GM19035 (cell line): Measurements from ENCODE around the gene FOXO3B.
"Not testable (repeated sequence)": the region's sequence is repeated elsewhere in the genome, so short reads cannot be mapped to it uniquely, and the experiment has no call there.

Experiments
- ATAC-seq: cut with Tn5 transposase; IDR thresholded peaks from one replicate; pipeline ENCODE4 v1.9.1; 2021; ENCODE audit not compliant: unreplicated experiment

Gene FOXO3B

DNA sequence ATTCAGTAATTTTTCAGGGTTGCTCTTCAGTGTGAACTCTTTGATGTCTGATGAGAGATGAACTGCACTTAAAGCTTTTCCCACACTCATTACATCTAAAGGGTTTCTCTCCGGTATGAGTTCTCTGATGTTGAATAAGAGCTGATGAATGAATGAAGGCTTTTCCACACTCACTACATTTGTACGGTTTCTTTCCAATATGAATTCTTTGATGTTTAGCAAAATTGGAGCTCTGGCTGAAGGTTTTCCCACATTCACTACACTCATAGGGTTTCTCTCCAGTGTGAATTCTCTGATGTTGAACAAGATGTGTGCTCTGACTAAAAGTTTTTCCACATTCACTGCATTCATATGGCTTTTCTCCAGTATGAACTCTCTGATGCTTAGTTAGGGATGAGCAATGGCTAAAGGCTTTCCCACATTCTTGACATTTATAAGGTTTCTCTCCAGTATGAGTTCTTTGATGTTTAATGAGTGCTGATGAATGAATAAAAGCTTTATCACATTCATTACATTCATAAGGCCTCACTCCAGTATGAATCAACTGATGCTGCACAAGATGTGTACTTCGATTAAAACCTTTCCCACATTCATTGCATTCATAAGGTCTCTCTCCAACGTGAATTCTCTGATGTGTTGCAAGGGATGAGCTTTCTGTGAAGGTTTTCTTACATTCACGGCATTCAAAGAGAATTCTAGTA, 20.0 kb downstream of the FOXO3B start:
- not testable (repeated sequence) for ATAC-seq

DNA sequence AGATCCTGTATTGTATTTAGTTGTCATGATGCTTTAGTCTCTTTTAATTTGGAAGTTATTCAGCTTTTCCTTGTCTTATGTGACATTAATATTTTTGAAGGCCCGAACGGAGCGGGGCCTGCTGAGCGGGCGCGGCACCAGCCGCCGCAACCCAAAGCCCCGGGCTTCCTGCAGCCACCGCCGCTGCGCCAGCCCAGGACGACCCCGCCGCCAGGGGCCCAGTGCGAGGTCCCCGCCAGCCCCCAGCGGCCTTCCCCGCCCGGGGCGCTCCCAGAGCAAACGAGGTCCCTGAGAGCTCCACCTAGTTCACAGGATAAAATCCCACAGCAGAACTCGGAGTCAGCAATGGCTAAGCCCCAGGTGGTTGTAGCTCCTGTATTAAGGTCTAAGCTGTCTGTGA, 32.0 kb downstream of the FOXO3B start:
- not testable (repeated sequence) for ATAC-seq

DNA sequence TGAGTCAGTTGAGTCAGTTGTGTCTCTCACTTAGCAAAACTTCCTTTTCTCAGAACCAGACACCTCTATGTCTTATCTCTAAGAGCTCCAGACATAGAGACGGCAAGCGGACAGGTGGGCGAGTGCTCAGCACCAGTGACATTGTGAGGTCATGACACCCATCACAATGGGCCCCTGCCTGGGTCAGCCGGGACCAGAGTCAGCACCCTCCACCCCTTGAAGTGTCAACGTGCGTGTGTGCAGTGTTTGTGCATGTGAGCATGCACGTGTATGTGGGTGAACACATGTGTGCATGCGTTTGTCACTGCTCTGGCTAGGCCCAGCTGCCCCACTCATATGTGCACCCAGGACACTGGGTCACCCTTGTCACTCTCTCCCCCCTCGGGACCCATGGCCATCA, 37.8 kb downstream of the FOXO3B start, which contains the start of gene TBC1D28:
TBC1D28 (minus strand) TSS at position 101 of the 400 bp plus-strand sequence. CDS start 3,039 bp downstream, outside the sequence.
- ATAC-seq, result not testable (repeated sequence)

DNA sequence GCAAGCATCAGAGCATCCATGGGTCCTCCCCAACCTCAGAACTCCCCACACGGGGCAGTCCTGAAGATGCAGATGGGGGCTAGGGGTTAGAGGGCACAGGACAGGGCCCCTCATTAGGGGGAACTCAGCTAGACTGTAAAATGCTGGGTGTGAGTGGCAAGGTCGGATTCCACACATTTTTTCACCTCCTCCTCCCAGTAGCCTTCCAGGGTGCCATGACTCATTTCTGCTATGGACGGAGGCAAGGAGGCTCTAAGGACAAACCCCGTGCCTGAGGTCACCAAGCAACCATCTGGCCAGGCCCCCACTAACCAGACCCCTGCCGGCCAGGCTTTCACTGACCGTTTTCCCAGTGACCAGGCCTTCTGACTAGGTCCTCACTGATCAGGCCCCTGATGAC, 39.0 kb downstream of the FOXO3B start:
- not testable (repeated sequence) for ATAC-seq

DNA sequence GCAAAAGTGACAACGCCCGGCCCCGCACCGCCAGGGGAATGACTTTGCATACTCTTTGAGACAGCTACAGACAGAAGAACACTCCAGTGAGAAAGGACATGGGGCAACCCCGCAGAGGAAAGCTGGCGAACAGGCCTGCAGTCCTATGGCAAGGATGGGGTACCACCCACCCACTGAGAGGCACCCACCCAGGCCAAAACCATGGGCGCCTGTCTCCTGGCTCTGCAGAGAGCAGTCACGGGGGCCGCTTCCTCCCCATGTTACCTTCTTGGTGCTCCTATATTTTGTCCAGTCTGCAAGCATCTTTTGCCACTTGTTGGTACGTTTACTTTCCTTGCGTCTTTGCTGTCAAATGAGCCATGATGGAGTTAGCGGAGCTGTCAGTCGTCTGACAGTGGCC, 43.8 kb downstream of the FOXO3B start:
- ATAC-seq, result not testable (repeated sequence)

DNA sequence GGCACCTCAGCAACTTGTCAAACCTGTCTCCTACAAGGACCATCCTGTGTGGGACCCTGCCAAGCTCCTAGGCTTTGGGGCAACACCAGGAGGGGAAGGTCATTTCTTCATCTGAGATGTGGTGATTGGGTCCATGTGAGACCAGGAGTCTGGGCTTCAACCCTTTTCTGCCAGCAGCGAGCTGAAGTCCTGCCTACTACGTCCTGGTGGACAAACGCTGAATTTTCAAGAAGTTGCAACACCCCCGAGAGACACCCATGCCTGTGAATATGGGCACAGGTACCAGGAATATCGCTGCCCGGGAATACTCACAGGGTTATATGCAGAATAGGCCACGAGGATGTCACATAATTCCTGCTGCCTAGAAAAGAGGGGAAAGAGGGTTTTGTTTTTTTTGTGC, 45.9 kb downstream of the FOXO3B start:
- ATAC-seq, result not testable (repeated sequence)

DNA sequence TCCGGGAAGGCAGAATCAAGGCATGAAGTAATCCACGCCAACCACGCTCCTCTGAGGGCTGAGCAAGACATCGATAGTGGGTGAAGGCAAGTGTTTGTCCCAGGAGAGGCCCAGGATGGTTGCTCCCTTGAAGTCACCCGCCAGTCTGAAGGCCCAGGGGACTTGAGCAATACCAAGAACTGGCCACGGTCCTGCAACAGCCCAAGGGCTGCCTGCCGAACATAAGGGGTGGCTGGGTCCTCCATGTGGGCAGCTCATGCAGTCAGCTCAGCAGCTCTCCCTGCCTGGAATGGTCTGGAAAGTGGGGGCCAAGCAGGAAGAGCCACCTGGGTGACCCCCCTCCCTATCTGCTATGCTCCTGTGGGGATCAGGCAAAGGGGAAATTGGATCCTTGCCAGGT, 46.3 kb downstream of the FOXO3B start:
- not testable (repeated sequence) for ATAC-seq

DNA sequence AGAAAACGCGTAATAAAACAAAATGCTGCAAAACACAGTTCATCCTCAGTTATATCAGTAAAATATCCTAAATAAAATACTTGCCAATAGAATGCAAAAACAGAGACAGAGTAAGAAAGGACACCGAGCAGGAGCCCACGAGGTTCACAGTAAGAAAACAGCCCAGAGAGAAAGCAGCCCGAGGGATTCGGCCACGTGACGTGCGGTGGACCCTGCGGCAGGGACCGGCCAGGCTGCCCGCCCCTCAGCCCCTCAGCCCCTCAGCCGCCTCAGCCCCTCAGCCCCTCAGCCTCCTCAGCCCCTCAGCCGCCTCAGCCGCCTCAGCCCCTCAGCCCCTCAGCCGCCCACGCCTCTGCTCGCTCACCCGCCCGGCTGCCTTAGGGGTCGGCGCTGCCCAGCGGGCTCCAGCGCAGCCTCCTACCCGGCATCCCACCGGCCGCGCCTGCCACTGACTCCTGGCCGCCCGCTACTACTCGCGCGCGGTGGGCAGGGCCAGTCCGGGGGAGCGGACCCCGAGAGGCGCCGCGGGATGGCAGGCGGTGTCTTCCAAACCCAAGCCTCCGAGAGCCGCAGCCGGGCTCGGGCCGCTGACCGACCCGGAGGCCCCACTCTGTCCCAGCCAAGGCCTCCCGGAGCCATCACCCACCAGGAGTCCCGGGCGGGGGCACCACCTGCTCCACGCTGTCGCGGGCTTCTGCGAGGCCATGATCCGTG, 47.4 kb downstream of the FOXO3B start:
- not testable (repeated sequence) for ATAC-seq
